CD4-positive, alpha-beta T cell treated with Interleukin-17A for 1 hour (primary cell): ENCODE measurements around the gene SPAG4.

ENCODE experiments used
- DNase-seq: peaks from one replicate; pipeline ENCODE4 v3.0.0-alpha.2; 2020

Gene SPAG4

GRCh38 chr20:35660122-35660937 is 44.7 kb downstream of the SPAG4 start:
- no peak for DNase-seq

GRCh38 chr20:35661053-35661452 is 45.4 kb downstream of the SPAG4 start:
- no peak for DNase-seq

GRCh38 chr20:35661908-35662307 is 46.3 kb downstream of the SPAG4 start:
- no peak for DNase-seq

GRCh38 chr20:35662551-35662950 is 46.9 kb downstream of the SPAG4 start:
- DNase-seq: no peak

- DNase-seq: peak; percentile 81
Measured at GRCh38 chr20:35663516-35664465, 48.2 kb downstream of the SPAG4 start.

DNA sequence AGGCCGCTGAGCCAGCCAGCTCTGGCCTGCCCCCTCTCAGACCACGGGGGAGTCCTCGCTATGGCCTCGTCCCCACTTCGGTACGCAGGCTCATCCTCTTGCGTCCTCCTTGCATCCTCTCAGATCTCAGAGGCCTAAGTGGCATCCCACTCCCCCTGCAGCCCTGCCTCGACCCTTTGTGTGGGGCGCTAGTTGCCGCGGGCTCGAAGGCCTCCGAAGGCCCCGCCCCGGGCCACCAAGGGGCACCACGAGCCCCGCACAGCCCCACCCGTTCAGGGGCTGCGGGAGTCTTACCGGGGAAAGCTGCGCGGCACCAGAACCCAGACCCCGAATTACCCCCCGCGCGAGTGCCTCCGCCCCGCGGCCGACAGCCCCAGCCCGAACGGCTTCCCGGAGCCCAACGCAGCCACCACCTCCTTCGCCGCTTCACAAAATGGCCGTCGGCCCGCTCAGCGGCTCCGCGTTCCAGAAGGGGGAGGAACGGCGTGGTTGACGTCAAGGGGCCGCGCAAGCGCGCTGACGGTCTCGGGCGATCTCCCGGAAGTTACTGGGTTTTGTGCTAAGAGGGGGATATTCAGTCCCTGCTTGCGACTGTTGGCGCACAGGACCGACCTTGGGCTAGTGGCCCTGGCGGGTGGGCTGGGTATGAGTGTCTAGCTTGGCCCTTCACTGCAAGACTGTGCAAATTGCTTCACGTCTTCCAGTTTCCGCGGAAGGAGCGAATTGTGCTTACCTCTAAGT is 49.0 kb downstream of the SPAG4 start, which contains the start of the genes CPNE1 and RBM12:
Gene CPNE1 (minus strand): TSS at position 435 of the 741 bp plus-strand sequence. CDS start 31,977 bp downstream, outside the sequence.
Gene RBM12 (minus strand): TSS at position 435 of the 741 bp plus-strand sequence. CDS start 9,578 bp downstream, outside the sequence.
- peak; percentile 95 for DNase-seq

GRCh38 chr20:35665949-35666288 is 50.3 kb downstream of the SPAG4 start:
- DNase-seq: no peak

GRCh38 chr20:35669221-35669620 is 53.6 kb downstream of the SPAG4 start:
- no peak for DNase-seq

- no peak for DNase-seq
Measured at GRCh38 chr20:35669681-35670080, 54.1 kb downstream of the SPAG4 start.
